Dendritic cell treated with granulocyte-macrophage colony-stimulating factor and Interleukin-4, amounts not matched to agents 40 ng/mL and 50 ng/mL, for 4 days (primary cell): ENCODE data around the gene LHFPL3.
"Not testable (repeated sequence)": the region's sequence is repeated elsewhere in the genome, so short reads cannot be mapped to it uniquely, and the experiment has no call there.

Experiments used
- H3K27ac Mint-ChIP-seq: one replicate; pipeline ENCODE4 v1.8.0; 2022; ENCODE audit warnings: mild to moderate bottlenecking, mixed read lengths
- H3K27me3 Mint-ChIP-seq: one replicate; pipeline ENCODE4 v1.8.0; 2022; ENCODE audit warnings: mild to moderate bottlenecking, mixed read lengths
- H3K36me3 Mint-ChIP-seq: one replicate; pipeline ENCODE4 v1.8.0; 2022; ENCODE audit warnings: low read depth, mixed read lengths
- H3K4me1 Mint-ChIP-seq: one replicate; pipeline ENCODE4 v1.8.0; 2022; ENCODE audit warnings: low read depth, mixed read lengths
- H3K4me3 Mint-ChIP-seq: one replicate; pipeline ENCODE4 v1.8.0; 2022; ENCODE audit warnings: mild to moderate bottlenecking, moderate library complexity, mixed read lengths
- H3K9me3 Mint-ChIP-seq: one replicate; pipeline ENCODE4 v1.8.0; 2022; ENCODE audit warnings: mixed read lengths
- intact Hi-C: fragments of 100-400 bp; cut with micrococcal nuclease; formaldehyde crosslinking; loops from one replicate; pipeline ENCODE4 v1.15.0; 2022

The LHFPL3 gene

DNA sequence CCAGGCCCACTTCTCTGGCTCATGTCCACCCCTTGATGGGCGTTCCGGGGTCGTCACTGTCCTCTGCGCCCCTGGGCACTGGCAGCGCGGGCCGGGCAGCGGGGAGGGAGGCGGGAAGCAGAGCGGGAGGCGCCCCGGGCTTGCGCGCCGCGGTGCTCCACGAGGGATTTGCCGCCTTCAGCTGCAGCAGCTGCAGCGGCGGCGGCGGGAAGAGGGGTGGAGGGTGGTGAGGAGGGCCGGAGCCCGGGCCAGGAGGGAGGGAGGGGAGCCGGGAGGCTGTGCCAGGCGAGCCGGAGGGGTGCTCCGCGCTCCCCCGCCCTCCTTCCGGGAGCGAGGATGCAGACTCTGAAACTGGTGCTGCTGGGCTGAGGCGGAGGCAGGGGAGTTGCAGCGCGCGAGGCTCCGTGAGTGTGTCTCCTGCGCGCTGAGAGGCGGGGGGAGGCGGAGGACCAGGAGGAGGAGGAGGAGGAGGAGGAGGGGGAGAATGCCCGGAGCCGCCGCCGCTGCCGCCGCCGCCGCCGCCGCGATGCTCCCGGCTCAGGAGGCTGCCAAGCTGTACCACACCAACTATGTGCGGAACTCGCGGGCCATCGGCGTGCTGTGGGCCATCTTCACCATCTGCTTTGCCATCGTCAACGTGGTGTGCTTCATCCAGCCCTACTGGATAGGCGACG, at the start of gene LHFPL3:
LHFPL3 (plus strand) TSS at position 308 of the 674 bp plus-strand sequence.
- Mint-ChIP-seq H3K4me3 (no peak within 1 kb of the TSS), H3K27me3 (peaks cover 51% of the 10 kb centered on the region), H3K4me1 (peaks cover 10% of the 10 kb centered on the region), H3K27ac (no peak within 1 kb of the TSS), H3K9me3 (no peaks in the 10 kb centered on the region), H3K36me3 (no peaks in the 10 kb centered on the region)
- intact Hi-C loops: no loop called here

DNA sequence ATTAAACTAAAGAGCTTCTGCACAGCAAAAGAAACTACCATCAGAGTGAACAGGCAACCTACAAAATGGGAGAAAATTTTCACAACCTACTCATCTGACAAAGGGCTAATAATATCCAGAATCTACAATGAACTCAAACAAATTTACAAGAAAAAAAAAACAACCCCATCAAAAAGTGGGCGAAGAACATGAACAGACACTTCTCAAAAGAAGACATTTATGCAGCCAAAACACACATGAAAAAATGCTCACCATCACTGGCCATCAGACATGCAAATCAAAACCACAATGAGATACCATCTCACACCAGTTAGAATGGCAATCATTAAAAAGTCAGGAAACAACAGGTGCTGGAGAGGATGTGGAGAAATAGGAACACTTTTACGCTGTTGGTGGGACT, 46.7 kb upstream of the LHFPL3 start:
- H3K27me3 Mint-ChIP-seq, H3K9me3 Mint-ChIP-seq, H3K36me3 Mint-ChIP-seq, intact Hi-C loops, H3K4me3 Mint-ChIP-seq, H3K27ac Mint-ChIP-seq, H3K4me1 Mint-ChIP-seq: not testable (repeated sequence)

DNA sequence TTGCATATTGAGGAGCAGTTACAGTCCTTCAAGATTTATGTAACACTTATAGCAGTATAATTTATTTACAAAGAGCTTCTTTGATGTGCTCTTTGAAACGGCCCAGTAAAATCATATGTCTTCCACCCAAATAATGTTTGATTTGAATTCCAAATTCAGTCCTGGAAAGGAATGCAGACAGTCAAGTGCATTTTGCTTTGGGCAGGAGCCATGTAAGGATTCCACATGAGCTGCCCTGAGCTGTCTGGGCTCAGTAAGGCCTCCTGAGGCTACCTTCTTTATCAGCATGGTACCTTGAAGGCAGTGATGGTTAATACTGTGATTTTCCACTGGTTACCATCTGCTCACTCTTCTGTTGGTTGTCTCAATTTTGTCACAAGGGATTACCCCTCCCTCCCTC, 41.6 kb upstream of the LHFPL3 start:
- no peaks in the 10 kb centered on the region for H3K36me3 Mint-ChIP-seq
- no peaks in the 10 kb centered on the region for H3K27me3 Mint-ChIP-seq
- intact Hi-C loops: no loop called here
- H3K27ac Mint-ChIP-seq: no peak overlapping the region
- no peak overlapping the region for H3K4me3 Mint-ChIP-seq
- H3K4me1 Mint-ChIP-seq: no peaks in the 10 kb centered on the region
- H3K9me3 Mint-ChIP-seq: no peaks in the 10 kb centered on the region

DNA sequence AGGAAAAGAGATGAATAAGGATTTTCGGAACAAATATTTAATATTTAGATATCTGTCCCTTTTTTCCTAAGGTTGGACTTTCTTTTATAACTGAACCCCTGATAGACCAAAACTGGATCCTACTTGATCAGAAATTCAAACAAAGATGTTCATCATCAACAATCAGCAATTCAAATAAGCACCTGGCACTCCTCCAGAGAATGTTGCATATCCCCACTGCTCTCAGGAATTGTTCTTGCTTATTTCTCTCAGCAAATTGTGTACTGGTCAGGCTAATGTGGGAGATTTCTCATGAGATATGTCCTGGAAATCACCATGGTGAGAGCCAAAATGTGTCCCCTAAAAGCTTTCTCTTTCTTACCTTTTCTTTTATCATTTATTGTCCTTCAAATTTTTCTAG, 40.3 kb upstream of the LHFPL3 start:
- H3K9me3 Mint-ChIP-seq: no peaks in the 10 kb centered on the region
- intact Hi-C loops: no loop called here
- H3K4me3 Mint-ChIP-seq: no peak overlapping the region
- no peaks in the 10 kb centered on the region for H3K36me3 Mint-ChIP-seq
- no peak overlapping the region for H3K27ac Mint-ChIP-seq
- H3K27me3 Mint-ChIP-seq: no peaks in the 10 kb centered on the region
- H3K4me1 Mint-ChIP-seq: no peaks in the 10 kb centered on the region

GRCh38 chr7:104294291-104294690, 34.1 kb upstream of the LHFPL3 start:
- Mint-ChIP-seq H3K9me3 (no peaks in the 10 kb centered on the region), H3K36me3 (no peaks in the 10 kb centered on the region), H3K27me3 (no peaks in the 10 kb centered on the region), H3K4me1 (no peaks in the 10 kb centered on the region), H3K27ac (no peak overlapping the region), H3K4me3 (no peak overlapping the region)
- intact Hi-C loops: no loop called here

DNA sequence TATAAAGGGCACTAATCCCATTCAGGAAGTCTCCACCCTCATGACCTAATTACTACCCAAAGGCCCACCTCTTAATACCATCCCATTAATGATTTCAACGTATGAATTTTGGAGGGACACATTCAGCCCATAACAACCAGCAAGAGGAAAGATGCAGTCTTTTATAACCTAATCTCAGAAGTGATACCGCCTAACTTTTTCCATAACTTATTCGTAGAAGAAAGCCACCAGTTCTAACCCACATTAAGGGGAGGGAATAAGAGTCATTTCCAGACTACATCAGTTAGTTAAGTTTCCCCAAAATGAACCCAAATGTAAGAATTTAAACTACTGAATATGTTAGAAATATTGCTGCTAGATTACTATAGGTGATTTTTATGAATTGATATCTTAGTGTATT, 32.1 kb upstream of the LHFPL3 start:
- Mint-ChIP-seq H3K4me3 (no peak overlapping the region), H3K4me1 (no peaks in the 10 kb centered on the region), H3K9me3 (no peaks in the 10 kb centered on the region), H3K36me3 (no peaks in the 10 kb centered on the region), H3K27me3 (no peaks in the 10 kb centered on the region), H3K27ac (no peak overlapping the region)
- intact Hi-C loops: no loop called here

- H3K4me1 Mint-ChIP-seq: no peaks in the 10 kb centered on the region
- H3K4me3 Mint-ChIP-seq: no peak overlapping the region
- no peaks in the 10 kb centered on the region for H3K36me3 Mint-ChIP-seq
- H3K27me3 Mint-ChIP-seq: no peaks in the 10 kb centered on the region
- H3K9me3 Mint-ChIP-seq: no peaks in the 10 kb centered on the region
- intact Hi-C loops: no loop called here
- H3K27ac Mint-ChIP-seq: no peak overlapping the region
Measured at GRCh38 chr7:104296900-104297299, 31.5 kb upstream of the LHFPL3 start.

DNA sequence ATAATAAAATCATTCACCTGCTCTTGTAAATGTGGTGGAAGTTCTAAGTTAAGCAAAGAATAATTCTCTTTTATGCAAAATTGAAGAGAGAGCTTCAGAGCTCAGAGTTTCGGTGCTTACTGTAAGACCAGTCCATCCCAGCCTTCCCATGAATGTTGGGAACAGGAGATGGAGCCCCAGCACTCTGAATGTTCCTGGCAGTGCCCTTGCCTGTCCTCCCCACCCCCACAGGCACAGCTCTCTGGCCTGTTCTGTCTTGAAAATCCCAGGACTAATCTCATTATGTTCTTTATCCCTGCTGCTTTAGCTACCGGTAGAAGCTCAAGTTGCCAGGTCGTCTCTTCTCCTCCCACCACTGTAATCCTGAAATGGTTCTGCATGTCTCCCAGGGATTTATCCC, 29.1 kb upstream of the LHFPL3 start:
- no peaks in the 10 kb centered on the region for H3K27me3 Mint-ChIP-seq
- no peak overlapping the region for H3K27ac Mint-ChIP-seq
- H3K36me3 Mint-ChIP-seq: no peaks in the 10 kb centered on the region
- intact Hi-C loops: no loop called here
- no peak overlapping the region for H3K4me3 Mint-ChIP-seq
- no peaks in the 10 kb centered on the region for H3K9me3 Mint-ChIP-seq
- no peaks in the 10 kb centered on the region for H3K4me1 Mint-ChIP-seq

GRCh38 chr7:104299777-104300176, 28.6 kb upstream of the LHFPL3 start:
- intact Hi-C loops: no loop called here
- H3K27me3 Mint-ChIP-seq: no peaks in the 10 kb centered on the region
- no peak overlapping the region for H3K27ac Mint-ChIP-seq
- H3K9me3 Mint-ChIP-seq: no peaks in the 10 kb centered on the region
- H3K4me3 Mint-ChIP-seq: no peak overlapping the region
- no peaks in the 10 kb centered on the region for H3K4me1 Mint-ChIP-seq
- no peaks in the 10 kb centered on the region for H3K36me3 Mint-ChIP-seq

DNA sequence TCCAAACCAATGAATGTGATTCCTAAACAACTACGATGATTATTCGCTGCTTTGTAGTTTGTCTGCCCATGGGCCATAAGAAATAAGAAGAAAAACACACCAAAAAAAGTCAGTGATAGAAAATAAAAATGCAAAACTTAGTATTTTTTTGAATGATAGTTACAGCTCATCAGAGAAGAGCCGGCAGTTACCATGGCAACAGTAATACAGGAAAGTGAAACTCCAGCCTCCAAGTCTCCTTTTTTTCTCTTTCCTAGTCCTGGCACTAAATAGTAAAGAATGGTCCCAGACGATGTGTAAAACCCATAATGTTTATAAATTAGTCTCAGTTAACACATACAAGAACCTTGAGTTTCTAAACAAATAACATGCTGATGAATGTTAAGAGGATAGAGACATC, 21.6 kb upstream of the LHFPL3 start:
- no peaks in the 10 kb centered on the region for H3K4me1 Mint-ChIP-seq
- H3K27ac Mint-ChIP-seq: no peak overlapping the region
- intact Hi-C loops: no loop called here
- no peaks in the 10 kb centered on the region for H3K9me3 Mint-ChIP-seq
- H3K27me3 Mint-ChIP-seq: no peaks in the 10 kb centered on the region
- no peak overlapping the region for H3K4me3 Mint-ChIP-seq
- H3K36me3 Mint-ChIP-seq: no peaks in the 10 kb centered on the region

GRCh38 chr7:104317948-104318629, 10.3 kb upstream of the LHFPL3 start:
- Mint-ChIP-seq H3K9me3 (peaks cover 6% of the 10 kb centered on the region), H3K27ac (no peak overlapping the region), H3K4me3 (no peak overlapping the region), H3K36me3 (no peaks in the 10 kb centered on the region), H3K27me3 (no peaks in the 10 kb centered on the region), H3K4me1 (no peaks in the 10 kb centered on the region)
- intact Hi-C loops: no loop called here

DNA sequence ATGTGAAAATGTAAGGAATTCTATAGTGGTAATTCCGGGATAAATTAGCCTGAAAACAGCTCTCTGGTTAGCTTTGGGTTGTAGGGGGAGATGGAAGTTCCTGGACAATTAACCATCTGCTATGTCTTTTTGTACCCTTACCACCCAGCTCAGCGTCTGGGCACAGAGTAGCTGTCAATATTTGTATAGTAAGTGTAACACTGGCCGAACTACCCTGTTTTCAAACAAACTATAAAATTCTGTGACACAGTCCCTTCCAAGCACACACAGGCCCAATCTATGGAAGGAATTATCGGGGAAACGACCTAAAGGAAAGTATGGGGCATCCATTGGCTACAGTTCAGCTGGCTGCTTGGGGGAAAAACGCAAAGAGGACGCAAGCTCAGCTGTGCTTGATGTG, 869 bp upstream of the LHFPL3 start:
- Mint-ChIP-seq H3K27ac (no peak overlapping the region), H3K36me3 (no peaks in the 10 kb centered on the region), H3K27me3 (peaks cover 51% of the 10 kb centered on the region), H3K4me1 (peaks cover 10% of the 10 kb centered on the region), H3K4me3 (no peak overlapping the region), H3K9me3 (no peaks in the 10 kb centered on the region)
- intact Hi-C loops: no loop called here

DNA sequence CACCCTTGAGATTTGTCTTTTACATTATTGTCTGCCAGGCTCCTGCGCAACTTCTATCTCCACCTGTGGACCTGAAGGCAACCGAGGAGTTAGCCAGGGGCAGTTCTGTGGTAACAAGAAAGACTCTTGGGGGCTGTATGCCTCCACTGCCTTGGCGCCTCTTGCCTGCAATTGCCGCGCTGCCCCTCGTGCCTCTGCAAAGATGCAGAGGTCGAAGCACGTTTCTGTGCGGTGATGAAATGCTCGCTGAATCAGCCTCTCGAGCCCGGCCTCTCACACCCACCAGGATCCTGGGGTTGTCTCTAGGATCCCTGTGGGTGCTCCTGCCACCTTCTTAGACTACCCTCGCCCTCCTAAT, 486 bp upstream of the LHFPL3 start:
- H3K36me3 Mint-ChIP-seq: no peaks in the 10 kb centered on the region
- H3K9me3 Mint-ChIP-seq: no peaks in the 10 kb centered on the region
- peaks cover 10% of the 10 kb centered on the region for H3K4me1 Mint-ChIP-seq
- H3K27me3 Mint-ChIP-seq: peaks cover 51% of the 10 kb centered on the region
- H3K4me3 Mint-ChIP-seq: no peak overlapping the region
- intact Hi-C loops: no loop called here
- no peak overlapping the region for H3K27ac Mint-ChIP-seq

- intact Hi-C loops: no loop called here
- Mint-ChIP-seq H3K27me3 (peaks cover 51% of the 10 kb centered on the region), H3K4me1 (peaks cover 10% of the 10 kb centered on the region), H3K27ac (no peak overlapping the region), H3K9me3 (no peaks in the 10 kb centered on the region), H3K4me3 (no peak overlapping the region), H3K36me3 (no peaks in the 10 kb centered on the region)
Measured at GRCh38 chr7:104328970-104329825, 795 bp downstream of the LHFPL3 start.
